Stimulated activated naive B cell treated with anti-CD40 and anti-IgM and Interleukin-4, amounts not matched to agents 10 μg/mL and 1 μg/mL and 100 μg/mL, for 72 hours (primary cell): Measurements from ENCODE around the gene USP4.
A peak's percentile ranks its signal among the peaks of the same experiment; 100 is the strongest.
"Not testable (repeated sequence)": the region's sequence is repeated elsewhere in the genome, so short reads cannot be mapped to it uniquely, and the experiment has no call there.

Source experiments
- ATAC-seq, 2 donors: fragments of 150-1000 bp; cut with Tn5 transposase; replicated peaks; 2 replicates each; pipeline ENCODE4 v1.10.0; 2021; ENCODE audit warnings: moderate library complexity in 1 of 2
- DNase-seq: peaks from one replicate; pipeline ENCODE4 v3.0.0; 2021
- H3K27ac Mint-ChIP-seq: one replicate; pipeline ENCODE4 v1.8.0; 2022; ENCODE audit warnings: mild to moderate bottlenecking, mixed read lengths
- H3K27me3 Mint-ChIP-seq, 2 donors: one replicate each; pipeline ENCODE4 v1.8.0; 2022; ENCODE audit warnings: mixed read lengths in 2 of 2
- H3K36me3 Mint-ChIP-seq, 2 donors: one replicate each; pipeline ENCODE4 v1.8.0; 2022; ENCODE audit warnings: mixed read lengths in 2 of 2, mild to moderate bottlenecking in 1 of 2
- H3K4me1 Mint-ChIP-seq, 2 donors: one replicate each; pipeline ENCODE4 v1.8.0; 2022; ENCODE audit warnings: mixed read lengths in 2 of 2, mild to moderate bottlenecking in 1 of 2
- H3K4me3 Mint-ChIP-seq, 2 donors: one replicate each; pipeline ENCODE4 v1.8.0; 2022; ENCODE audit warnings: mild to moderate bottlenecking in 2 of 2, mixed read lengths in 2 of 2, moderate library complexity in 1 of 2
- H3K9me3 Mint-ChIP-seq, 2 donors: one replicate each; pipeline ENCODE4 v1.8.0; 2022; ENCODE audit warnings: mixed read lengths in 2 of 2, mild to moderate bottlenecking in 1 of 2

Gene USP4

DNA sequence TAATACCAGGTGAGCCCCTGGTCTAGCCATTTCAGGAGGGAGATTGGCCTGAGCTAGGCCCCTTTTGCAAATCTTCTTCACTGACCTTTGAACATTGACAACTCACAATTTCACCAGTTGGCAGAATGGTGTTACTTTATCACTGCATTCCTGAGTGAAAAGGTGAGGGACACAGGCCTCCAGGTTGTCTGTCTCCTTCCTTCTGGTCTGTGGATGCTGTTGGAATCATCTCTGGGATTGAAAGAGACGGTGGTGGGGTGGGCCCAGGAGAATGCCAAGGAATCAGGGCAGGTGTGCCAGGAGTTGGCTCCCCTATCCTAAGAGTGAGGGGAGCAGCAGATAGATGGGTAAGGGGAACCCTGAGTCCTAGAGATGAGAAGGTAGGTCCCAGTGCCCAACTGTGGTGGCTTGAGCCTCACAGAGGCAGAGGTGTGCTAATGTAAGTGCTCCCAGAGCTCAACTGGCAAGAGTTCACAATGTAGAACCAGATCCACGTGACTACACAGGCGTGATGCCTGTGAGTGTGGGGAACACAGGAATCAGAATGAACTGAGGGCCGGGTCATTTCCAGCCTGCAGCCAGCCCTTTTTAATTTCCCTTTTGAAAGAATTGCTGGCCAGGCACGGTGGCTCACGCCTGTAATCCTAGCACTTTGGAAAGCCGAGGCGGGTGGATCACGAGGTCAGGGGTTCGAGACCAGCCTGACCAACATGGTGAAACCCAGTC lies 74.0 kb downstream of the USP4 start:
- no peak for DNase-seq
- H3K36me3 Mint-ChIP-seq: peaks cover 10 to 14% of the 10 kb centered on the region in 2 donors
- no peak overlapping the region for H3K27ac Mint-ChIP-seq
- H3K4me1 Mint-ChIP-seq: no peaks in the 10 kb centered on the region
- no peaks in the 10 kb centered on the region for H3K27me3 Mint-ChIP-seq
- H3K9me3 Mint-ChIP-seq: no peaks in the 10 kb centered on the region
- H3K4me3 Mint-ChIP-seq: no peak overlapping the region
- ATAC-seq: no peak

DNA sequence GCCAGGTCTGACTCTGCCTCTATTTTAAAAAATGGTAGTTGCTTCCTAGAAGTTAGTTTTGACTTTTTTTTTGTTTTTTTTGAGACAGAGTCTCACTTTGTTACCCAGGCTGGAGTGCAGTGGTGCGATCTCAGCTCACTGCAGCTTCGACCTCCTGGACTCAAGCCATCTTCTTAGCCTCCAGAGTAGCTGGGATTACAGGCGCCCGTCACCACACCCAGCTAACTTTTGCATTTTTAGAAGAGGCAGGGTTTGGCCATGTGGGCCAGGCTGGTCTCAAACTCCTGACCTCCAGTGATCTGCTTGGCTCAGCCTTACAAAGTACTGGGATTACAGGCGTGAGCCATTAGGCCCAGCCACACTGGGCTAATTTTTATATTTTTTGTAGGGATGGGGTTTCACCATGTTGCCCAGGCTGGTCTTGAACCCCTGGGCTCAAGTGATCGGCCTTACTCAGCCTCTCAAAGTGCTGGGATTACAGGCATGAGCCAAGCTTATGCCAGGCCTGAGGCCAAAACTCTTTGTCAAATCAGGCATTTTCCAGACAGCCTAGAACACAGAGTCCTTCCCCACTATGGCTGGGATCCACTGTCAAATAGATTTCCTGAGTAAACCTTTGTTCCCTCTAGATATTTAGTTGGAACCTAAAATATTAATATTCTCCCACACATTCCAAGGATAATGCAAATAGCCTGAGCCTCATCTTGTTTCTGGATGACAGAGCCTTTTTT lies 76.5 kb downstream of the USP4 start:
- no peak overlapping the region for H3K27ac Mint-ChIP-seq
- no peak overlapping the region for H3K4me3 Mint-ChIP-seq
- no peaks in the 10 kb centered on the region for H3K4me1 Mint-ChIP-seq
- H3K9me3 Mint-ChIP-seq: no peaks in the 10 kb centered on the region
- H3K36me3 Mint-ChIP-seq: peaks cover 0 to 5% of the 10 kb centered on the region in 2 donors
- DNase-seq (no peak), ATAC-seq (no peak)
- H3K27me3 Mint-ChIP-seq: no peaks in the 10 kb centered on the region

DNA sequence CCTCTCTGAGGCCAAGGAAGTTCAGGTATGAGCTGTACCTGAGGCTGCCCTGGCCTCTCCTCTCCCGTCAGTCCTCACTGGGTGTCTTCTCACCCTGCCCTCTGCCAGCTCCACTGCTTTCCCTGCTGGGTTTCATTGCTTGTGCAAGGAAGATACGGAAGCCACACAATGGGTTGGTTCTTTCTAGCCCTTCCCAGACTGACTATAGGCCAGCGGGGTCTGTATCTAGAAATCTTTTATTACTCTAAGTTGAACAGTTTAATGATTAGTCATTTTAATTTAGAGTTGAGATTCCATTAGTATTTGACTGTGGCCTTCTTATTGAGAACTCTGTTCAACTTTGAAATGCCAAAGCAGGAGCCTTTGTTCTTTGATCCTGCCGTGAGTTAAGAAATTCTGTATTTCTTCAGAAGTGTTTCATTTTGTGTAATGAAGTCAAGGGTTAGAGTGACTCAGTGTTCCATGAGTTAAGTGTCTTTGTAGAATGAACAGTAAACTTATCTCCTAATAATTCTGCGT lies 79.0 kb downstream of the USP4 start:
- Mint-ChIP-seq H3K4me1 (no peaks in the 10 kb centered on the region), H3K27me3 (no peaks in the 10 kb centered on the region), H3K9me3 (no peaks in the 10 kb centered on the region), H3K36me3 (no peaks in the 10 kb centered on the region), H3K4me3 (no peak overlapping the region), H3K27ac (no peak overlapping the region)
- ATAC-seq (no peak), DNase-seq (no peak)

DNA sequence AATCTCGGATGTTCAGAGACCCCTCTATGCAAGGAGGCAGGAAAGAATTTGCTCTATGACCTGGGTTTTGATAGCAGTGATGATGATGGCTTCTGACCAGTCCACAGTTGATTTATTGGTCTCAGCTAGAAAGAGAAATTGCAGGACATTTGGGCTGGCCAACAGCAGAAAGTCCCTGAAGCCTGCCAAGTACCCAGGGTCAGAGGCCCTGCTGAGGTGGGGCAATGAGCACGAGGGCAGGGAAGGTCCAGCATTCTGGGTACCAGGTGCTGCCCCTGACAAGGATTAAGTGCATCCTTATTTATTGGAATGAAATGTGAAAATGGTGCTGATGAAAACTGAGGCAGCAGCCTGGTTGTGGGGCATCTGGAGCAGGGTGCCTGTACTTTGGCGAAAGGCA lies 82.7 kb downstream of the USP4 start:
- H3K36me3 Mint-ChIP-seq: no peaks in the 10 kb centered on the region
- H3K4me1 Mint-ChIP-seq: no peaks in the 10 kb centered on the region
- no peaks in the 10 kb centered on the region for H3K27me3 Mint-ChIP-seq
- no peak for ATAC-seq
- H3K4me3 Mint-ChIP-seq: no peak overlapping the region
- H3K27ac Mint-ChIP-seq: no peak overlapping the region
- no peaks in the 10 kb centered on the region for H3K9me3 Mint-ChIP-seq
- no peak for DNase-seq

DNA sequence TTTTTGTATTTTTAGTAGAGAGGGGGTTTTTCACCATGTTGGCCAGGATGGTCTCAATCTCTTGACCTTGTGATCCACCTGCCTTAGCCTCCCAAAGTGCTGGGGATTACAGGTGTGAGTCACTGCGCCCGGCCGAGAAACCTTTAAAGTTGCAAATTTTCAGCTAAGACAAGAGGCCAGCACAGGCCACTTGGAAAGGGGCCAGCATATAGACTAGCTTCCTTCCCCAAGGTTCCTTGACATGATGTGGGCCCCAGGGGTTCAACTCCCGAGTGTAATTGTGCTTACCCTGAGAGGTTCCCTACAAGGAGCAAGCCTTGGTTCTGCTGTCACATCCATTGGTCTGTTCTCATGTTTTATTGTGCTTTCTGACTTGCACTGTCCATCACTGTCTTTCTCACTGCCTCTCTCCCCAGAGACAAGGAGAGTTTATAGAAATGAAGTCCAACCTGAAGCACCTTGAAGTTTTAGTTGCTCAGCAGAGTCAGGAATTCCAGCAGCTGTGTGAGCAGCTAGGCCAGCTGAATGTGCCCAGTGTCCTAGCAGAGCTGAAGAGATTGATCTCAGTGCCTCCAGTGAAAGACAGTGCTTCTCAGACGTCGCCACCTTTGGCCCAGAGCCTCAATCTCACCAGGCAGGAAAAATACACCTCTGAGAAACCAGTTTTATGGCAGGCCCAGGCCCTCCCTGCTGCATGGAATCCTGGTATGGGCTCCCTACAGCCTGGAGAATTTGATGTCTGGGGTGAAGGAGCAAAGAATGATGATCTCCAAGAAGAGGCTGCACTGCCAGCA lies 83.9 kb downstream of the USP4 start:
- Mint-ChIP-seq H3K27ac (no peak overlapping the region), H3K36me3 (no peaks in the 10 kb centered on the region), H3K9me3 (no peaks in the 10 kb centered on the region), H3K4me3 (no peak overlapping the region), H3K4me1 (no peaks in the 10 kb centered on the region), H3K27me3 (no peaks in the 10 kb centered on the region)
- no peak for ATAC-seq
- DNase-seq: no peak

DNA sequence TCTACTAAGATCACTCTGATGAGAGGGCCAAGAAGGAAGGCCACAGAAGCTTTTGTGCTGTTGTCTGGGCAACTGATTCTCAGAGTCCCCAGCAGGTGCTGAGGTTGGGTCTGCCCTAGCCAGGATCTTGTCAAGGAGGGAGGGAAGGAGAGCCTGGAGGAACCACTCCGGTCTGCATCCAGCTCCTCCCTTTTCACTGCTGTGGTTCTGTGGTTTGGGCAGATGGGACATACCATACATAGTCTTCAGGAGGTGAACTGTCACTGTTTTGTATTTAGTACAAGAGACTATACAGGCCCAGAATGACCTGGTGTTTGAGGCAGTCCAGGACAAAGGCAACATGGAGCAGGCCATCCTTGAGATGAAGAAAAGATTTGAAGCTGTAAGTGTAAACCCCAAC lies 84.7 kb downstream of the USP4 start:
- no peak for DNase-seq
- Mint-ChIP-seq H3K27ac (no peak overlapping the region), H3K9me3 (no peaks in the 10 kb centered on the region), H3K4me1 (no peaks in the 10 kb centered on the region), H3K36me3 (no peaks in the 10 kb centered on the region), H3K4me3 (no peak overlapping the region), H3K27me3 (no peaks in the 10 kb centered on the region)
- peak in 1 of 2 donors; percentile 23 for ATAC-seq

DNA sequence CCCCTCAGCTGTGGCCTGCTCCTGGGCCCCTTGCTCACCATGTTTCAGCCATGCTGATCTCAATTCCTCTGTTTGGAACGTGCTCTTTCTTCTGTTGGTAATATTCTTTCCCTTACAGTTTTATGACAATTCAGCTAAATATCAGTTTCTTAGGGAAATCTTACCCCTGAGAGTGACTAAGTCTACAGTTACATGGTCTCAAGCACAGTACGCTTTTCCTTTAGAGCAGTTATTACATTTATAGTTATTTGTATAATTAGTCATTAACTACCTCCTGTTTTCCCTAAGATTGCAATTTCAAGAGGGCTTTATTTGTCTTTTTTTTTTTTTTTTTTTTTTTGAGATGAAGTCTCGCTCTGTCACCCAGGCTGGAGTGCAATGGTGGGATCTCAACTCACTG lies 86.3 kb downstream of the USP4 start:
- no peaks in the 10 kb centered on the region for H3K9me3 Mint-ChIP-seq
- no peak for ATAC-seq
- no peaks in the 10 kb centered on the region for H3K36me3 Mint-ChIP-seq
- DNase-seq: no peak
- no peak overlapping the region for H3K27ac Mint-ChIP-seq
- H3K27me3 Mint-ChIP-seq: no peaks in the 10 kb centered on the region
- peaks cover under 1 to 3% of the 10 kb centered on the region in 2 donors for H3K4me1 Mint-ChIP-seq
- no peak overlapping the region for H3K4me3 Mint-ChIP-seq

DNA sequence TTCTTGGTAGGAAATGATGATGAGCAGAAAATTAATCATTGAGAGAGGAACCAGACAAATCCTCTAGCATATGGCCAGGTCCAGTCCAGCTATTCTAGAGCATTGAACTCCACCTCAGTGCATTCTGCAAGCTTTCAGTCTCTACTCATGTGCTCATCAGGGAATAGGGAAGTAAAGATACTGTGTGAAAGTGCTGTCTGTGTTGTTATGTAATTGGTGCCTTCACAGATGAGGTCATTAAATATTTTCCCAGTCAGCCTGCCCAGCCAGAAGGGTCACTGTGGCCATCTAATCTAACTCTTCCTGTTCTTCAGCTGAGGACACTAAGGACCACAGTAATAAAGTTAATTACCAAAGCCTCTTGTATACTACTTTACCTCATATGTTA lies 91.0 kb downstream of the USP4 start:
- peaks cover 2 to 6% of the 10 kb centered on the region in 2 donors for H3K4me1 Mint-ChIP-seq
- no peak overlapping the region for H3K4me3 Mint-ChIP-seq
- H3K27me3 Mint-ChIP-seq: no peaks in the 10 kb centered on the region
- H3K27ac Mint-ChIP-seq: no peak overlapping the region
- ATAC-seq: peak; percentile 61 to 78
- no peak for DNase-seq
- no peaks in the 10 kb centered on the region for H3K9me3 Mint-ChIP-seq
- no peaks in the 10 kb centered on the region for H3K36me3 Mint-ChIP-seq

DNA sequence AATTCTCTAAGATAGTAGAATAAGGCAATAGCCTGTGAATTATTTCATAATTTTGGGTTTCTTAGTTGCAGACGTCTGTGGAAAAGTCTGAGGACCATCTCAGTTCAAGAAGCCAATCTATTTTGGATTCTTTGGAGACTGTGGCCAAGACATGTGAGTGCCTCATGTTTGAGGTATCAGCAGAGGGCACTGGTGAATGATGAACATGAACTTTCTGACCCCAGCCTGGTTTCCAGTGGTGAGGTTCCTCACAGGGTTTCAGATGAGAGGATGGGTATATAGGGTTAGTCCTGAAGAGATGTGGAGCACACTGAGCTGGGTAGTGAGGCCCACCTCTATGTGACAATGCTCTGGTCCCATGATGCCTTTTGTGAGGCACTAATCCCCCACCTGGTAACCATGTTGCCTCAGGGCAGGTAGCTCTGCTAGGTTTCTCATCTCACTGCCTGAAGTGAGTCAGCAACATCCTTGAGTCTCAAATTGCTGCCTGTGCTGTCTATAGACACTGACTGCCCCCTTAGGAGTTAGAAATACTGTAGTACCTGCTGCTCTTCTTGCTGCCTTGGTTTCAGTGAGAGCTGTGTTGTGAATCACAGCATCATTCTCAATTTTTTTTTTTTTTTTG lies 95.2 kb downstream of the USP4 start:
- H3K27me3 Mint-ChIP-seq: peaks cover 0 to 4% of the 10 kb centered on the region in 2 donors
- no peaks in the 10 kb centered on the region for H3K36me3 Mint-ChIP-seq
- H3K9me3 Mint-ChIP-seq: no peaks in the 10 kb centered on the region
- no peak overlapping the region for H3K4me3 Mint-ChIP-seq
- no peak overlapping the region for H3K27ac Mint-ChIP-seq
- ATAC-seq (peak; percentile 34 to 39), DNase-seq (no peak)
- peaks cover 2 to 6% of the 10 kb centered on the region in 2 donors for H3K4me1 Mint-ChIP-seq

DNA sequence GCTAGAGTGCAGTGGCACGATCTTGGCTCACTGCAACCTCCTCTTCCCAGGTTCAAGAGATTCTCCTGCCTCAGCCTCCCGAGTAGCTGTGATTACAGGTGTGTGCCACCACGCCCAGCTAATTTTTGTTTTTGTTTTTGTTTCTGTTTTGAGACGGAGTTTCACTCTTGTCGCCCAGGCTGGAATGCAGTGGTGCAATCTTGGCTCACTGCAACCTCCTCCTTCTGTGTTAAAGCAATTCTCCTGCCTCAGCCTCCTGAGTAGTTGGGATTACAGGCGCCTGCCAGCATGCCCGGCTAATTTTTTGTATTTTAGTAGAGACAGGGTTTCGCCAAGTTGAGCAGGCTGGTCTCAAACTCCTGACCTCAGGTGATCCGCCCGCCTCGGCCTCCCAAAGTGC lies 99.8 kb downstream of the USP4 start:
- H3K27me3 Mint-ChIP-seq, H3K36me3 Mint-ChIP-seq, H3K27ac Mint-ChIP-seq, DNase-seq, H3K9me3 Mint-ChIP-seq, H3K4me1 Mint-ChIP-seq, H3K4me3 Mint-ChIP-seq, ATAC-seq: not testable (repeated sequence)

DNA sequence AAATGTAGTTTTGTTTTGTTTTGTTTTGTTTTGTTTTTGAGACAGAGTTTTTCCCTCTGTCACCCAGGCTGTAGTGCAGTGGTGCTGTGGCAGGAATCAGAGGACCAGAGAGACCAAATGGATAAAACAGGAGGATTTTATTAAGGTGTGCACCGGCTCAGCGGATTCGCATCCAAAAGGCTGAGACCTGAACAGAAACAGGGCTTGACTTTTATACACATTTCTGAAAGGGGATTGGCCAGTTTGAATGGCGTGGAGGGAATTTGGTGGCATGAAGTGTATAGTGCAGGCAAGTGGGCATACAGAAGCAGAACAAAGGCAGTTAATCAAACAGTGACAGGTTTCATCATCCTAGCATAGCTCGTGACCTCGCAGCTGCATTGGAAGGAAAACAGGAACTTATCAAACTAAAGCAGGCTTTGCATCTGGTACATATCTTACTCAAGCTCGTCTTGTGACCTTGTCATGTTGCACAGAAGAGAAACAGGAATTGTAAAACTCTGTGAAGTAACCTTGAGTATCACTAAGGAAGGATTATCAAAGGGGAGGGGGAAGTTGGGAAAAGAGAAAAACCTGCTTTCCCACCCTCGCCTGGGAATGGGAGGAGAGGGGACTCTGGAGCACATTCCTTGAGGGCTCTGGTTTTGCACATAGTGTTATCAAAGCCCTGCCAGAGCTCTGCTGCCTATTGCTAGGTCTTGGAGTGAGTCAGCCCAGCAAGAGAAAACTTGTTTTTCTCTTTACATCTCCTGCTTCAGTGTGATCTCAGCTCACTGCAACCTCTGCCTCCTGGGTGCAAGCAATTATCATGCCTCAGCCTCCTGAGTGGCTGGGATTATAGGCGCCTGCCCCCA lies 101.4 kb downstream of the USP4 start:
- peaks cover 0 to 6% of the 10 kb centered on the region in 2 donors for H3K36me3 Mint-ChIP-seq
- DNase-seq (peak; percentile 12), ATAC-seq (peak; percentile 95 to 97)
- peaks cover 0 to 5% of the 10 kb centered on the region in 2 donors for H3K4me1 Mint-ChIP-seq
- no peak overlapping the region for H3K4me3 Mint-ChIP-seq
- H3K9me3 Mint-ChIP-seq: peaks cover 9 to 10% of the 10 kb centered on the region in 2 donors
- no peak overlapping the region for H3K27ac Mint-ChIP-seq
- peaks cover 0 to 4% of the 10 kb centered on the region in 2 donors for H3K27me3 Mint-ChIP-seq

DNA sequence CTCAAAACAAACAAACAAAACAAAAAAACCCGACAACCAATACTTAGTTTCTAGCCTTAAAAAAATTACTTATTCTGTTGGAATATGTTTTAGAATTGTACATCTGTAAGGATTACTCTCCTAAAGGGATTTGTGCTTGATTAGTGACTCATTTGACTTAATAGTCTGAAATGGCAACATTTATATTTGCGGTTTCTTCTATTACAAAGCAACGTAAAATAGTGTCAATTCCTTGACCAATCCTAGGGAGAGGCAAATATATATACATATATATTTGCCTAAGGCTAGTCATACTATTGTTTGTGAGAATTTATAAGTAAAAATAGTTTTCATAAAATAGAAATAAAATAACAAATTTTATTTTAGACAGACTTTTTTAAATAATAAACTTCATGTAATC lies 102.5 kb downstream of the USP4 start:
- Mint-ChIP-seq H3K36me3 (peaks cover 3 to 11% of the 10 kb centered on the region in 2 donors), H3K9me3 (peaks cover 15 to 19% of the 10 kb centered on the region in 2 donors), H3K4me1 (peaks cover 0 to 5% of the 10 kb centered on the region in 2 donors), H3K27ac (no peak overlapping the region), H3K4me3 (no peak overlapping the region), H3K27me3 (peaks cover under 1 to 4% of the 10 kb centered on the region in 2 donors)
- DNase-seq: no peak
- ATAC-seq: no peak

DNA sequence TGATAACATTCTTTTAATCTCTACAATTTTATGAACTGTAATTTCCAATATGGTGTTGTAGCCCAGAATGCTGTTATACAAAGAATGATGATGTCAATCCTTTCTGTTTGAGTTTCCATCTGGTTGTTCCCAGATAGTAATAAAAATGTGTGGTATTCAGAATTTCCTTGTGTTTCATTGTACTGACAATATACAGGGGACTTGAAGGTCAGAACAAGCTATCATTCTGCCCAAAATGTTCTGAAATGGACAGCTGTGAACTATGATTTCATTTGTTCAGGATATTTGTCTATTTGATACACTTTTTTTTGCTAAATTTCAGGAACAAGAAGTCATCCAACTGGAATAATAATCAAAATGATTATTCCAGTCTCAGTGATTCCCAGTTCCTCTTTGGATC lies 103.6 kb downstream of the USP4 start:
- Mint-ChIP-seq H3K9me3 (peaks cover 20 to 22% of the 10 kb centered on the region in 2 donors), H3K27ac (no peak overlapping the region)
- DNase-seq: no peak

More for the DNA sequence above, 103.6 kb downstream of the USP4 start:
- ATAC-seq: no peak
- Mint-ChIP-seq H3K27me3 (peaks cover under 1 to 7% of the 10 kb centered on the region in 2 donors), H3K4me1 (peaks cover 0 to 5% of the 10 kb centered on the region in 2 donors), H3K36me3 (peaks cover 6 to 15% of the 10 kb centered on the region in 2 donors), H3K4me3 (no peak overlapping the region)
